GM18951 (cell line): ENCODE data around the gene TBC1D16.

Experiments
- POLR2A ChIP-seq: IDR thresholded peaks from 4 replicates; pipeline ENCODE4 v1.6.1; 2011; ENCODE audit warnings: mild to moderate bottlenecking; ENCODE audit not compliant: insufficient read length, insufficient read depth; ENCODE audit errors: extremely low read depth
- in situ Hi-C: fragments of 300-500 bp; cut with MboI; formaldehyde crosslinking; loops from one replicate; pipeline ENCODE4 v1.12.0; 2022; ENCODE audit warnings: low sequenced_read_pairs, mixed read lengths, inconsistent platforms; ENCODE audit not compliant: unreplicated experiment

The TBC1D16 gene

DNA sequence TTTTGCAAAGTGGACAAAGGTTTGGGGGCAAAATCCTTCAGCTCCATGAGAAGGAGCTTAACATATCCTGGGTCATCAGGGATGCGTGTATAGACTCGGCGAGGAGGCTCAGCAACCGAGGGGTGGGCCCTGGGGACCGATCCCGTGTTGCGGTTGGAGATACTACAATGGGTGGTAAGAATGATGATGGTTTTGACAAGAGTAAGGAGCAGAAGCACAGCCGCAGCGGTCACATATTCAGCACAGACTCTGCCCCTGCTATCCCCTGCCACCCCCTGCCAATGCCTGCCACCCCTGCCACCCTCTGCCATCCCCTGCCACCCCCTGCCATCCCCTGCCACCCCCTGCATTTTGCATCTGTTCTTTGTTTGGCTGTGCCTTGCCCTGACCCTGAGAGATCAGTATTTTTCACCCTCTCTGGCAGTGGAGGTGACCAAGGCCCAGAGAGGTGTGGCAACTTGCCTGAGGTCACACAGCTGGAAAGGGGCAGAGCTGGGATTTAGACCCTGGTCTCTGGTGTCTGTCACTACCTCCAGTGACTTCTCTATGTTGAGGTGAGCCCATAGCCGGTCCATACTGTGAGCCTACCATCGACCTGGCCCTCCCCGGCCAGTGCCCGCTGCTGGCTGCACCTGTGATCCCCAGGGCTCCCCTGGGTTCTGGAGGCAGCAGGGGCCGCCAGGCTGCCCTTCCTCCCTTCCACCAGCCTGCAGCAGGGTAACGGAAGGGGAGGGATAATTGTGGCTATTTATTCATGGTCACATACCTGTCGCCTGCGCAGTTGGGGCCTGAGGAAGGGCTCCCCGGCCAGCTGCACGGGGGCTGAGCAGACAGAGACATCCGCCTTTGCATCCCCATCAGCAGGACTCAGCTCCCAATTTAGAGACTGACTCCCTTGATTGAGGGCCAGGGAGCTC, 121.5 kb downstream of the TBC1D16 start:
- no peak for TF ChIP-seq POLR2A
- in situ Hi-C loops, result no loop called here

DNA sequence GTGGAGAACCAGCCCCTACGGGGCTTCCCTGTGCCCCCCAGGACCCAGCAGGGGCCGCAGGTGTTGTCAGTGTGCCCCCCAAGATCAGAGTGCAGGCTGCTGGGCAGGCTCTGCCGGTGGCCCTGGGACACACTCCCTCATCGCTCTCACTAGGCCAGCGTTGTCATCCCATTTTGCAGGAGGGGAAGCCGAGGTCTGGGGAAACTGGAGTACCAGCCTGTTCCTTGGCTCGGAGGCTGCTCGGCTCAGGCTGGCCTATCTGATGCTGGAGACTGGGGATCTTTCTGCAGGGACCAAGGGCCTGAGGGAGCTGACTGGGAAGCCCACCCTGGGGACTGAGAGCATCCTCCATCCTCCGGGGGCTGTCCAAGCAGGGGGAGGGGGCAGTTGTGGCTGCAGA, 122.2 kb downstream of the TBC1D16 start:
- in situ Hi-C loops, result no loop called here
- no peak for TF ChIP-seq POLR2A

DNA sequence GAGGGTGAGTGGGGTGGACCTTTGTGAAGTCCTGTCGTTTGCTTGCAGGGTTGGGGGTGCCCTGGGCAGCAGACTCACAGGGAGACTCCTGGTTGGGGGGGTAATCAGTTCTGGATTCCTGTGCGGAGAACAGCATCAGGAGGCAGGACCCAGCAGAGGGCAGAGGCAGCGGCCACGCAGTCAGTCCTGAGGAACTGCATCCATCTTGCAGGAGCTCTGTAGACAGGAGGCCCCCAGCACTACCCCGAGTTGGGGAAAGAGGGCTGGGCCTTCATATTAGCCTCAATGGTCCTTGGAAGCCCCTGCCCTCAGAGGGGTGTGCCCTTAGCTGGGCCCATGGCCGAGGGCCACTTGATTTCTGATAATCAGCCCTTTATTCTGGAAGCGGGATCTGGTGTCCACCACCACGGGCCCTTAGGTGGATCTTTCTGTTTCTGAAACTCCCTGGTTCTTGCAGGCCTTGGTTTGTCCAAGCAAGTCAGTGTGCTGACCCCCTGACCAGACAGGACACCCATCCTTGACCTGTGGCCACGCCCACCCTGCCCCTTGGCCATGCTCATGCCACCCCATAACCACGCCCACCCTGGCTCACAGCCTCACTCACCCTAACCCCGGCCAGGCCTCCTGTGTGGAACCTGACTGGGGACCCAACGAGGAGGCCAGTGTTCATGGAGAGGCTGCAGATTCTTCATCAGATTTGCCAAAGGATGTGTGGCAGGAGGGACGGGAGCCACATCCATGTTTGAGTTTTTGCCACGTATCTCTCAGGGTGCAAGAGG, 122.9 kb downstream of the TBC1D16 start:
- no peak for TF ChIP-seq POLR2A
- in situ Hi-C loops, result no loop called here

DNA sequence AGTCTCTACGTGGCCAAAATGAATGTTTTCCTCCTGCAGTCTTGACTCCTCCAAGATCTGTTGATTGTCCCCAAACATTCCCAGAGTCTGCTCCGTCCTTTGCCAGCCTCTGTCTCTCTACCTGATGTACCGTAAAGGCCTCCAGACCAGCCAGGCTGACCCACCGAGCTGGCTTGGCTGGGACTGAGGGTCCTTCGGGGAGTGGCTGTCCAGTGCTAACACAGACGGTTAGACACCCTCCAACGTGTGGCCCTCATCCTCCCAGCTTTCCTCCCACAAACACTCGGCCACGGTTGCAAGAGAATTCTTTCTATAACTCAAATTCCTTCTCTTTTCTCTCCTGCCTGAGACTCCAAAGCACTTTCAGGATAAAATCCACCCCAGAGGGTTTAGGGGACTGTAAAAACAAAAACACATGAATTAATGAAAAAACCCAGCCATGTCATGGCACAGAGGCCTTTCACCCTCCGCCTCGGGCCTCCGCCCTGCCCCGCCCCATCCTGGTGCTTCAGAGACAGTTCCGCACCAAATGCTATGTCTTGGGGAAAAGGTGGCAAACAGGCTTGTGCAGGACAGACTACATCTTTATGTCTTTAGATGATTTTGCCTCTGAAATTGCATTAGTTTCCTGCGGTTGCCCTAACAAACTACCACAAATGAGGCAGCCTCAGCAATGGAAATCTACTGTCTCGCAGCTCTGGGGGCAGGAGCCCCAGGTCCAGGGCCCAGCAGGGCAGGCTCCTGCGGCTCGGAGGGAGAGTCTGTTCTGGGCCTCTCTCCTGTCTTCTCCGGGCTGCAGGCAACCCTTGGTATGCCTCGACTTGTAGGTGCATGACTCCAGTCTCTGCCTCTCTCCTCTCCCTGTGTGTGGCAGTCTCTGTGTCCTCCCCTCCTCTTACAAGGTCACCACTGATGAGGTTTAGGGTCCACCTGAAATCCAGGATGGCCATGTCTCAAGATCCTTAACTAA, 124.0 kb downstream of the TBC1D16 start:
- in situ Hi-C loops, result no loop called here
- no peak for TF ChIP-seq POLR2A

- in situ Hi-C loops, result no loop called here
- no peak for TF ChIP-seq POLR2A
Observed at GRCh38 chr17:79910985-79911361, 124.7 kb downstream of the TBC1D16 start.

DNA sequence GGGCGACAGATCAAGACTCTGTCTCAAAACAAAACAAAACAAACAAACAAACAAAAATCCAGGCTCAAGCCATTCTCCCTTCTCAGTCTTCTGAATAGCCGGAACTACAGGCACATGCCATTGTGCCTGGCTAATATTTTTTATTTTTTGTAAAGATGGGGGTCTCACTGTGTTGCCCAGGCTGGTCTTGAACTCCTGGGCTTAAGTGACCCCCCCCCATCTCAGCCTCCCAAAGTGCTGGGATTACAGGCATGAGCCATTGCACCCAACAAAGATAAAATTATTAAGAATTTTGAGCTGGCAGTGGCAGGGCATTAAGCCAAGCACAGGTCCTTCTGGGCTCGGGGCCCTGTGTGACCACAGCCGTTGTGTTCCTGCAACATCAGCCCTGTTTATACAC, 126.6 kb downstream of the TBC1D16 start:
- in situ Hi-C loops, result no loop called here

DNA sequence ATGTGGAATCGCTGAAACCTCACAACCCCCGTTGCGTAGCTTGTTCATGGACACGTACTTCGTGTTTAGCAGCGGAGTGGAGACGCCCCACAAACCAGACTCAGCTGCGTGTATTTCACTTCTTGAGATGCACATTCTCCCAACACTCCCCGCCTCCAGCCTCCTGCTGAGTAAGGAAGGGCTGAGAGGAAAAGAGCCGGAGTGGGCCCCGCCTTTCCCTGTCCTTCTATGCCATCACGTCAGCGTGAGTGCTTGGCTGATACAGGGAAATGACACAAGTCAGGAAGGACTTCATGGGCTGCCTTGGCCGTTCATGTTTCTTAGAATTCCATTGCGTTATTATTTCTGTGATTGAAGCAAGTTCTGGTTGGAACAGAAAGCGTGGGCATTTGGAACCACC, 127.8 kb downstream of the TBC1D16 start:
- TF ChIP-seq POLR2A, result no peak
- in situ Hi-C loops, result no loop called here

More for the DNA sequence above, 126.6 kb downstream of the TBC1D16 start:
- no peak for TF ChIP-seq POLR2A

- no peak for TF ChIP-seq POLR2A
- in situ Hi-C loops, result no loop called here
Observed at GRCh38 chr17:79907217-79907715, 128.4 kb downstream of the TBC1D16 start.

DNA sequence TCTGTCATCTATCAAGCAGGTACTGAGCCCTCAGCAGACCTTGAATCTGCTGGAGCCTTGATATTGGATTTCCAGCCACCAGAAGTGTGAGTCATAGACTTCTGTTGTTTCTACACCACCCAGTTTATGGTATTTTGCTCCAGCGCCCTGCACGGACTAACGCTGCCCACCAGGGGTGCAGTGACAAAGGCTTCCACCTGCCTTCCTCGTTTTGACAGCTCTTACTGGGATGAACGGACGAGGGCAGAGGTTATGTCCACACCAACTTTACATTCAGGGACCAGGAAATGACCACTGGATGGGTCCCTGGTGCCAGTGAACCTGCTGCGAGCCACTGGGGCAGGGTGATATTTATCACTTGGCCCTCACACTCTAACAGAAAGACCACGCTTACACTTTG, 129.8 kb downstream of the TBC1D16 start:
- in situ Hi-C loops, result no loop called here
- no peak for TF ChIP-seq POLR2A

DNA sequence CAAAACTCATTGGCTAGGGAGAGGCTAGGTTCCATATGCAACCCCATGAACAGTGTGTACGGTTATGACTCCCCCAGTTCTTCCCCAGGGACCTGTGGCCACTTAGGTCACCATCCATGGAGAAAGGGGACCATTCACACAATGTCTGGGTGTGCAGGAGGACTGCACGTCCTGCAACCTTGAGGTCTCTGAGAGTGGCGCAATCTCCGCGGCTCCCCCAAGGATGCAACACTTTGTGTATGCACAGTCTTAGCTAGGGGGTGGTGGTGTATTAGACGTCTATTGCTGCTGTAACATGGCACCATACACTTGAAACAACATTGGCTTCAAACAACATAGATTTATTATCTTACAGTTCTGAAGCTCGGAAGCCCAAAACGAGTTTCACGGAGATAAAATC, 130.8 kb downstream of the TBC1D16 start:
- no peak for TF ChIP-seq POLR2A
- in situ Hi-C loops, result no loop called here

- in situ Hi-C loops, result no loop called here
- no peak for TF ChIP-seq POLR2A
Observed at GRCh38 chr17:79902146-79902791, 133.4 kb downstream of the TBC1D16 start.

- in situ Hi-C loops, result no loop called here
- no peak for TF ChIP-seq POLR2A
Observed at GRCh38 chr17:79901131-79901530, 134.5 kb downstream of the TBC1D16 start.

DNA sequence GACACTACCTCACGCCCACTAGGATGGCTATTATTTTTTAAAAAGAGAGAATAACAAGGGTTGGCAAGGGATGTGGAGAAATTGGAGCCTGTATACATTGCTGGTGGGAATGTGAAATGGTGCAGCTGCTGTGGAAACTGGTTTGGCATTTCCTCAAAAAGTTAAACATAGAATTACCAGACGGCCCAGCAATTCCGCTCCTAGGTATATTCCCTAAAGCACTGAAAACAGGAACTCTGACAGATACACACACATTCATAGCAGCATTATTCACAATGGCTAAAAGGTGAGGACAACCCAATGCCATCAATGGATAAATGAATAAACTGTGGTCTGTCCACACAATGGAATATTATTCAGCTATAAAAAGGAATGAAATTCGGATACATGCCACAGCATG, 136.1 kb downstream of the TBC1D16 start:
- in situ Hi-C loops, result no loop called here
- TF ChIP-seq POLR2A, result no peak
